CD4-positive, alpha-beta T cell (primary cell): ENCODE results near the gene FABP7. TPM values are rescaled to one million over a fixed set of nuclear protein-coding genes. Genes with fewer than 3 reads are reported as not detected.
A peak's percentile ranks its signal among the peaks of the same experiment; 100 is the strongest.
"Not testable (repeated sequence)": the region's sequence is repeated elsewhere in the genome, so short reads cannot be mapped to it uniquely, and the experiment has no call there.

Source experiments
- ATAC-seq: fragments of 200-7000 bp; cut with Tn5 transposase; one replicate; pipeline ENCODE4 v1.10.0; 2022; ENCODE audit warnings: mild to moderate bottlenecking; ENCODE audit not compliant: poor library complexity
- CTCF ChIA-PET: fragments of 350-600 bp; sonication (Branson Sonifier 250); formaldehyde crosslinking; loops from one replicate; lab custom pipeline; 2021; ENCODE audit warnings: antibody characterized with exemption, inconsistent platforms; lab: Charles Lee
- POLR2A ChIA-PET: fragments of 350-600 bp; sonication (Branson Sonifier 250); formaldehyde crosslinking; loops from one replicate; lab custom pipeline; 2021; ENCODE audit warnings: antibody characterized with exemption, inconsistent platforms; lab: Charles Lee
- DNase-seq, 14 experiments: peaks; one replicate each; pipeline ENCODE4 v3.0.0-alpha.2; 2013 to 2020; ENCODE audit warnings: mixed read lengths in 2 of 14
- H3K27ac ChIP-seq, 2 donors: one replicate each; pipeline versions ENCODE4 v1.5.1 to v1.7.0; 2013; ENCODE audit warnings: low read length in 2 of 2, low read depth in 1 of 2, mild to moderate bottlenecking in 1 of 2
- H3K27me3 ChIP-seq, 2 experiments: 1 replicate in 1 of 2; 2 replicates in 1 of 2; pipeline versions ENCODE4 v1.6.1 to v1.7.0; 2013; ENCODE audit warnings: low read length in 2 of 2, control low read depth in 1 of 2, mild to moderate bottlenecking in 1 of 2, moderate library complexity in 1 of 2; ENCODE audit not compliant: insufficient read depth in 2 of 2, control insufficient read depth in 1 of 2
- H3K36me3 ChIP-seq: one replicate; pipeline ENCODE4 v1.6.1; 2013; ENCODE audit warnings: low read length, control low read depth; ENCODE audit not compliant: insufficient read depth
- H3K4me1 ChIP-seq: one replicate; pipeline ENCODE4 v1.6.1; 2013; ENCODE audit warnings: low read length, control low read depth; ENCODE audit not compliant: insufficient read depth
- H3K4me3 ChIP-seq: one replicate; pipeline ENCODE4 v1.5.1; 2013; ENCODE audit warnings: mild to moderate bottlenecking, low read length, moderate library complexity
- H3K9me3 ChIP-seq, 2 experiments: 1 replicate in 1 of 2; 2 replicates in 1 of 2; pipeline versions ENCODE4 v1.6.1 to v1.7.0; 2013; ENCODE audit warnings: low read length in 2 of 2, mild to moderate bottlenecking in 2 of 2, control low read depth in 1 of 2, moderate library complexity in 1 of 2; ENCODE audit not compliant: control insufficient read depth in 1 of 2, insufficient read depth in 1 of 2
- H3K27ac Mint-ChIP-seq: one replicate; pipeline ENCODE4 v1.8.0; 2020; ENCODE audit warnings: mixed read lengths
- H3K27me3 Mint-ChIP-seq: one replicate; pipeline ENCODE4 v1.8.0; 2021; ENCODE audit warnings: mixed read lengths
- H3K36me3 Mint-ChIP-seq: one replicate; pipeline ENCODE4 v1.8.0; 2021; ENCODE audit warnings: low read depth, mixed read lengths
- H3K4me1 Mint-ChIP-seq: one replicate; pipeline ENCODE4 v1.8.0; 2021; ENCODE audit warnings: low read depth, mixed read lengths
- H3K4me3 Mint-ChIP-seq: one replicate; pipeline ENCODE4 v1.8.0; 2020; ENCODE audit warnings: mild to moderate bottlenecking, mixed read lengths
- H3K9me3 Mint-ChIP-seq: one replicate; pipeline ENCODE4 v1.8.0; 2020; ENCODE audit warnings: mixed read lengths
- intact Hi-C, 2 experiments: fragments of 100-400 bp; cut with DNase I in 1 of 2; cut with micrococcal nuclease in 1 of 2; formaldehyde crosslinking; loops; one replicate each; pipeline versions ENCODE4 v1.15.1 to v1.9.0; 2023 to 2025; cut with DNase I, micrococcal nuclease
- total RNA-seq, 174 experiments: library from RNA in 2 of 174; stranded (reverse) in 2 of 174; gene quantifications; one replicate each; pipeline ENCODE4 v1.2.3 and lab custom pipeline; 2021 to 2026
- TF ChIP-seq, protein P1 (sequence below): fragments of 200-600 bp; IDR thresholded peaks from one replicate; pipeline ENCODE4 v1.8.0; 2022; ENCODE audit warnings: antibody characterized with exemption, mild to moderate bottlenecking

The FABP7 gene
- total RNA-seq, 2 experiments from 2014 or later = not detected

DNA sequence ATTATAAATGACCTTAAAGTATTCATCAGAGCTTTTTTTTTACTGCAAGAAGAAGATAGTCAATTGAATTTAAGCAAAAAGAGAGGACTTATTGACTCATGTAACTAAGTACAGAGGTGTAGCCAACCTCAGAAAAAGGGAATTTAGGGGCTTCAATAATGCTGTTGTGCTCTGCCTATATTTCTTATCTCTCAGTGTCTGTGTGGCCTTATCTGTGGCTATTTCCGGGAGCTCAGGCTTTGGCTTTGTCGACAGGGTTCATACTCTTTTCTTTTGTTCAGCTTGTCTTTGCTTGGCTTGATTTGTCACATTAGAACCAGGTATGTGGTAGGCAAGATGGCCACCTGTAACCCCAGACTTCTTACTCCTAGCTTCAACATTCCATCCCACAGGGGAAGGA lies 38.6 kb upstream of the FABP7 start:
- no peak for DNase-seq
- no peak for ATAC-seq

DNA sequence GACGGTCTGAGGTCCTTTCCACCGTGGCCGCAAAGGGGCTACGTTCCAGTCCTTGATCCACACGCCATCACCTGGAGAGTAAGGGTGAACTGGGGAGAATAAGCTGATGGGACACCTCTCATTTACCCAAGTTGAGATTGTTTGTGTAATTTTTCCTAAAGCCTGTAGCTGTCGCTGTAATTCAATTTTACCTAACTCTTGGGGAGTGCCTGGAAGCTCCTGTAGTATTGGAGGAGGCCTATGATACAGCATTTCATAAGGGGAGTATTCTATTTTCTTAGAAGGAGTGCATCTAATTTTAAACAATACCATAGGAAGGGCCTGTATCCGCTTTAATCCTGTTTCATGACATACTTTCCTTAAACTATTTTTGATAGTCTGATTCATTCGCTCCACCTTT lies 35.3 kb upstream of the FABP7 start:
- H3K27me3 Mint-ChIP-seq, H3K4me3 ChIP-seq, H3K27ac ChIP-seq, H3K9me3 ChIP-seq, POLR2A ChIA-PET, intact Hi-C loops, ATAC-seq, CTCF ChIA-PET, H3K27ac Mint-ChIP-seq, H3K4me1 Mint-ChIP-seq, H3K4me1 ChIP-seq, H3K36me3 Mint-ChIP-seq, H3K36me3 ChIP-seq, H3K4me3 Mint-ChIP-seq, H3K9me3 Mint-ChIP-seq, H3K27me3 ChIP-seq: not testable (repeated sequence)
- peak in 1 of 14 experiments; percentile 19 for DNase-seq

More for the DNA sequence above, 38.6 kb upstream of the FABP7 start:
- no peak overlapping the region for H3K27ac Mint-ChIP-seq
- intact Hi-C loops = no loop called here
- Histone ChIP-seq H3K4me1 (no peaks in the 10 kb centered on the region), H3K4me3 (no peak overlapping the region), H3K27me3 (no peaks in the 10 kb centered on the region), H3K36me3 (no peaks in the 10 kb centered on the region), H3K9me3 (no peaks in the 10 kb centered on the region), H3K27ac (no peak overlapping the region)
- POLR2A ChIA-PET = no interaction called here
- H3K4me1 Mint-ChIP-seq = no peaks in the 10 kb centered on the region
- CTCF ChIA-PET = interaction anchor here (0.9 kb wide), 1 partner anchor 11 kb away, joined by 3 read pairs; no protein-coding TSS in a partner anchor
- TF ChIP-seq, protein P1, sequence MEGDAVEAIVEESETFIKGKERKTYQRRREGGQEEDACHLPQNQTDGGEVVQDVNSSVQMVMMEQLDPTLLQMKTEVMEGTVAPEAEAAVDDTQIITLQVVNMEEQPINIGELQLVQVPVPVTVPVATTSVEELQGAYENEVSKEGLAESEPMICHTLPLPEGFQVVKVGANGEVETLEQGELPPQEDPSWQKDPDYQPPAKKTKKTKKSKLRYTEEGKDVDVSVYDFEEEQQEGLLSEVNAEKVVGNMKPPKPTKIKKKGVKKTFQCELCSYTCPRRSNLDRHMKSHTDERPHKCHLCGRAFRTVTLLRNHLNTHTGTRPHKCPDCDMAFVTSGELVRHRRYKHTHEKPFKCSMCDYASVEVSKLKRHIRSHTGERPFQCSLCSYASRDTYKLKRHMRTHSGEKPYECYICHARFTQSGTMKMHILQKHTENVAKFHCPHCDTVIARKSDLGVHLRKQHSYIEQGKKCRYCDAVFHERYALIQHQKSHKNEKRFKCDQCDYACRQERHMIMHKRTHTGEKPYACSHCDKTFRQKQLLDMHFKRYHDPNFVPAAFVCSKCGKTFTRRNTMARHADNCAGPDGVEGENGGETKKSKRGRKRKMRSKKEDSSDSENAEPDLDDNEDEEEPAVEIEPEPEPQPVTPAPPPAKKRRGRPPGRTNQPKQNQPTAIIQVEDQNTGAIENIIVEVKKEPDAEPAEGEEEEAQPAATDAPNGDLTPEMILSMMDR = no peak
- no peaks in the 10 kb centered on the region for H3K9me3 Mint-ChIP-seq
- peaks cover 6% of the 10 kb centered on the region for H3K27me3 Mint-ChIP-seq
- no peak overlapping the region for H3K4me3 Mint-ChIP-seq
- no peaks in the 10 kb centered on the region for H3K36me3 Mint-ChIP-seq

DNA sequence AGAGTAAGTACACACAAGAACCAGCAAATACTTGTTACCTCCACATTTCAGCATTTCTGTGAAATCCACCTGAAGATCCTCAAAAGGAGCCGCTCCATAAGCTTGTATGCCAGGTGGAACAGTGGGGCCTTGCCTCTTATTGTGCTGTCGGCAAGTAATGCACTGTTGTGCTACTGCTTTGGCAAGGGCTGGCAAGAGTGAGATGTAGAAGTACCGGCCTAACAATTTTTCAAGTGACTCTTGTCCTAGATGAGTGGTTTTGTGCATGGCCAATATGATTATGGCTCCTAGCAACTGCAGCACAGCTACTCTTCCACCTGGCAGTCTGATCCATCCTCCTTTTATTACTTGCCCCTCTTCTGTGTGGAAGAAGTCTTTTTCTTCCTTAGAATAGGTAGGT lies 34.7 kb upstream of the FABP7 start:
- H3K4me1 ChIP-seq, ATAC-seq, intact Hi-C loops, H3K27ac Mint-ChIP-seq, H3K27me3 Mint-ChIP-seq, CTCF ChIA-PET, H3K36me3 Mint-ChIP-seq, H3K4me3 ChIP-seq, H3K4me1 Mint-ChIP-seq, H3K9me3 ChIP-seq, H3K9me3 Mint-ChIP-seq, H3K4me3 Mint-ChIP-seq, H3K36me3 ChIP-seq, POLR2A ChIA-PET, DNase-seq, H3K27ac ChIP-seq, H3K27me3 ChIP-seq: not testable (repeated sequence)

DNA sequence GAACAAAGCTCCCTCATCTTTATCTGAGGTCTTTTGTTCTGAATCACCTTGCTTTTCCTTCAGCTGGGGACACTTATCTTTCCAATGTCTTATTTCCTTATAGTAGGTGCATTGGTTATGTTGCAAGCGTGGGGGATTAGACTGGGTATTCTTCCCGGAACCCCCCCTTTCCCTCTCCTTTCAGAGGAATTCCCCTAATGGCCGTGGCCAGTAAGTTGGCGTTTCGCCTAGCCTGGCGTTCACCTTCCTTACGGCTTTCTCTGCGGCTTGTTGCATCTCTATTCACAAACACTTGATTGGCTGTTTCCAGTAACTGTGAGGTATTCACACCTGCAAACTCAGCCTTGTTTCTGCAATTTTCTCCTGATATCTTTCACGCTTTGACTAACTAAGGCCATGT lies 32.8 kb upstream of the FABP7 start:
- no peaks in the 10 kb centered on the region for H3K27me3 Mint-ChIP-seq
- H3K36me3 Mint-ChIP-seq = no peaks in the 10 kb centered on the region
- CTCF ChIA-PET = no interaction called here
- TF ChIP-seq, protein P1 = no peak
- no peak for ATAC-seq
- intact Hi-C loops = no loop called here
- Histone ChIP-seq H3K27ac (no peak overlapping the region), H3K4me1 (peaks cover 2% of the 10 kb centered on the region), H3K27me3 (no peaks in the 10 kb centered on the region), H3K4me3 (no peak overlapping the region), H3K36me3 (no peaks in the 10 kb centered on the region), H3K9me3 (no peaks in the 10 kb centered on the region)
- no peak overlapping the region for H3K27ac Mint-ChIP-seq
- no peaks in the 10 kb centered on the region for H3K9me3 Mint-ChIP-seq
- peaks cover 8% of the 10 kb centered on the region for H3K4me1 Mint-ChIP-seq
- DNase-seq = no peak
- POLR2A ChIA-PET = no interaction called here
- no peak overlapping the region for H3K4me3 Mint-ChIP-seq
